OCI-LY3 (cell line): ENCODE results near the gene PNPLA8.

Source experiments
- CTCF ChIP-seq: fragments of 200-600, 300-600 bp; sonication (generic); IDR thresholded peaks from 2 replicates; pipeline ENCODE4 v1.5.1; 2014; ENCODE audit warnings: antibody characterized with exemption, low read length, low read depth
- EZH2phosphoT487 ChIP-seq: fragments of 200-600 bp; shearing (Covaris generic); IDR thresholded peaks from 2 replicates; pipeline ENCODE4 v1.6.1; 2018; ENCODE audit warnings: antibody characterized with exemption, mixed run types, low read depth

GRCh38 chr7:108488768-108489538, 37.0 kb downstream of the PNPLA8 start:
- TF ChIP-seq CTCF = 0 out of 2 replicates have a peak, but pooled peaks have one; percentile 16
- no peak for TF ChIP-seq EZH2phosphoT487
